Nephron progenitor cell (in vitro differentiated cells): ENCODE measurements around the gene PIPOX.

Experiments
- DNase-seq: peaks from one replicate; pipeline ENCODE4 v3.0.0; 2021
- H3K27ac Mint-ChIP-seq: 2 replicates; pipeline ENCODE4 v1.8.0; 2021; ENCODE audit warnings: mild to moderate bottlenecking, moderate library complexity, mixed read lengths
- H3K27me3 Mint-ChIP-seq: 2 replicates; pipeline ENCODE4 v1.8.0; 2021; ENCODE audit warnings: mild to moderate bottlenecking, low read depth, mixed read lengths; ENCODE audit not compliant: poor library complexity
- H3K36me3 Mint-ChIP-seq: 2 replicates; pipeline ENCODE4 v1.8.0; 2021; ENCODE audit warnings: low read depth, mixed read lengths
- H3K4me1 Mint-ChIP-seq: 2 replicates; pipeline ENCODE4 v1.8.0; 2021; ENCODE audit warnings: mixed read lengths
- H3K4me3 Mint-ChIP-seq: 2 replicates; pipeline ENCODE4 v1.8.0; 2021; ENCODE audit warnings: mild to moderate bottlenecking, moderate library complexity, mixed read lengths
- H3K9me3 Mint-ChIP-seq: 2 replicates; pipeline ENCODE4 v1.8.0; 2021; ENCODE audit warnings: mild to moderate bottlenecking, moderate library complexity, mixed read lengths
- TF ChIP-seq, protein P1 (sequence below): fragments of 200-600 bp; sonication (generic); IDR thresholded peaks from 2 replicates; pipeline ENCODE4 v1.5.0; 2021; ENCODE audit warnings: antibody characterized with exemption

PIPOX gene, protein sequence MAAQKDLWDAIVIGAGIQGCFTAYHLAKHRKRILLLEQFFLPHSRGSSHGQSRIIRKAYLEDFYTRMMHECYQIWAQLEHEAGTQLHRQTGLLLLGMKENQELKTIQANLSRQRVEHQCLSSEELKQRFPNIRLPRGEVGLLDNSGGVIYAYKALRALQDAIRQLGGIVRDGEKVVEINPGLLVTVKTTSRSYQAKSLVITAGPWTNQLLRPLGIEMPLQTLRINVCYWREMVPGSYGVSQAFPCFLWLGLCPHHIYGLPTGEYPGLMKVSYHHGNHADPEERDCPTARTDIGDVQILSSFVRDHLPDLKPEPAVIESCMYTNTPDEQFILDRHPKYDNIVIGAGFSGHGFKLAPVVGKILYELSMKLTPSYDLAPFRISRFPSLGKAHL

DNA sequence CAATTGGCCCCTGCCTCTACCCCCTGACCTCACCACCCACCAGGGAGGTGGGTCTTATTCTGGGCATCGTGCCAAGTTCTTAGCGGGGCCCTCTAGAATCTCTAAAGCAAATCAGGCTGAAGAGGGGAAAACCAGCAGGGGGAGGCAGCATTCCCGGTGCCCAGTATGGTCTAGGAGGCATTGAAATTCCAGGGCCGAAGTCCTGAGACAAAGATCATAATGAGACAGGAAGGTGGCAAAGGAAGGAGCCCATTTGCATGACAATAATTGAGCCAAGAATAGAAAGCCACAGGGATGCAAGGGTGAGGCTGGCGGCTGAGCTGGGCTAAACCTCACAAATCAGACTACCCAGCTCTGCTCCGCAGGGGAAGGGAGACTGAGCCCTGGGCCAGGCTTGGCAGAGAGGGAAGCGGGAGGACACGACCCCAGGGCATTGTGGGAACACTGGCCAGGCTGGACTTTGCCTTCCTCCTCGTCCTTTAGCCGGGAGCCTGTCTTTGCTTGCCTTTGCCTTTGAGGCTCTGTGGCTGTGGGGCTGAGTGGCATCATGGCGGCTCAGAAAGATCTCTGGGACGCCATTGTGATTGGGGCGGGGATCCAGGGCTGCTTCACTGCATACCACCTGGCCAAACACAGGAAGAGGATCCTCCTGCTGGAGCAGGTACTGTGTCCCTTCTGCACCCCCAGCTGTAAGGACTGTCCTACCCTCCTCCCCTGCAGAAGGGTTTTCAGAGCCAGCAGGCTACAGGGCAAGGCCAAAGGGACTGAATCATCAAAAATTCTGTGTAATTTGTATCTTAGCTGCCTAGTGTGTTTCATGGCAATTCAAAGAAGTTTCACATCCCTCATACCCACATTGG lies at the start of gene PIPOX:
PIPOX (plus strand) TSS at position 463 of the 860 bp plus-strand sequence; CDS start at position 548, 85 bp downstream.
- Mint-ChIP-seq H3K9me3 (no peaks in the 10 kb centered on the region), H3K27ac (peak within 1 kb of the TSS; percentile 44)

DNA sequence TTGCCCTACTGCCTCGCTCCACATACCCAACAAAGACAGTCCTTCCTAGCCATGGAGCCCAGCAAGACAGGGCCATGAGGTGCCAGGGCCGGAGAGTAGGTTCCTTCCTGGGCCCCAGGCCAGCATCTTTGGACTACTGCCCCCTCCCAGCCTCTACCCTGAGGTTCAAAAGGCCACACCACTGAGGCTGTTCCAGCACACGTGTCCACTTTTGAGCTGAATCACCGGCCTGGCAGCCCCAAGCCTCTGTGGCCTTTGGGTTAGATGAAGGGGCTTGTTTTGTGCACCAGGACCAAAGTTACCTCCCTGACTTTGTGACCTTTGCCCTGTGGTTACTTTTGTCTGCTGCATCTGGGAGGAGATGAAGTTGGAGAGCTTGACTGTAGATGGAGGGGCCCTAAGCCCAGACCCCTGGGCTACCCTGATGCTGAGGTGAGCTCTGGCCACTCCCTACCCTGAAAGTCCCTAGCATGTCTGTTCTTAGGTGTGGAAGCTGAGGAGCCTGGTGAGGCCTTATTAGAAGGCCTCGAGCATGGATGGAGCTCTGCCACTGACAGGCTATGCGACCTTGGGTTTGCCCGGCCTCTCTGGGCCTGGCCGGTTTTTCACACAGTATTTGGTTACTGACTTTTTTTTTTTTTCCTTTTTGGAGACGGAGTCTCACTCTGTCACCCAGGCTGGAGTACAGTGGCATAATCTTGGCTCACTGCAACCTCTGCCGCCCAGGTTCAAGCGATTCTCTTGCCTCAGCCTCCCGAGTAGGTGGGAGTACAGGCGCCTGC lies 49.1 kb upstream of the PIPOX start:
- H3K27ac Mint-ChIP-seq, result no peak overlapping the region
- no peaks in the 10 kb centered on the region for H3K9me3 Mint-ChIP-seq

More for the DNA sequence above, at the start of gene PIPOX:
- TF ChIP-seq, protein P1, sequence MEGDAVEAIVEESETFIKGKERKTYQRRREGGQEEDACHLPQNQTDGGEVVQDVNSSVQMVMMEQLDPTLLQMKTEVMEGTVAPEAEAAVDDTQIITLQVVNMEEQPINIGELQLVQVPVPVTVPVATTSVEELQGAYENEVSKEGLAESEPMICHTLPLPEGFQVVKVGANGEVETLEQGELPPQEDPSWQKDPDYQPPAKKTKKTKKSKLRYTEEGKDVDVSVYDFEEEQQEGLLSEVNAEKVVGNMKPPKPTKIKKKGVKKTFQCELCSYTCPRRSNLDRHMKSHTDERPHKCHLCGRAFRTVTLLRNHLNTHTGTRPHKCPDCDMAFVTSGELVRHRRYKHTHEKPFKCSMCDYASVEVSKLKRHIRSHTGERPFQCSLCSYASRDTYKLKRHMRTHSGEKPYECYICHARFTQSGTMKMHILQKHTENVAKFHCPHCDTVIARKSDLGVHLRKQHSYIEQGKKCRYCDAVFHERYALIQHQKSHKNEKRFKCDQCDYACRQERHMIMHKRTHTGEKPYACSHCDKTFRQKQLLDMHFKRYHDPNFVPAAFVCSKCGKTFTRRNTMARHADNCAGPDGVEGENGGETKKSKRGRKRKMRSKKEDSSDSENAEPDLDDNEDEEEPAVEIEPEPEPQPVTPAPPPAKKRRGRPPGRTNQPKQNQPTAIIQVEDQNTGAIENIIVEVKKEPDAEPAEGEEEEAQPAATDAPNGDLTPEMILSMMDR, result no peak
- Mint-ChIP-seq H3K4me3 (no peak within 1 kb of the TSS), H3K36me3 (no peaks in the 10 kb centered on the region), H3K4me1 (peaks cover 29% of the 10 kb centered on the region), H3K27me3 (peaks cover 24% of the 10 kb centered on the region)
- DNase-seq, result no peak

DNA sequence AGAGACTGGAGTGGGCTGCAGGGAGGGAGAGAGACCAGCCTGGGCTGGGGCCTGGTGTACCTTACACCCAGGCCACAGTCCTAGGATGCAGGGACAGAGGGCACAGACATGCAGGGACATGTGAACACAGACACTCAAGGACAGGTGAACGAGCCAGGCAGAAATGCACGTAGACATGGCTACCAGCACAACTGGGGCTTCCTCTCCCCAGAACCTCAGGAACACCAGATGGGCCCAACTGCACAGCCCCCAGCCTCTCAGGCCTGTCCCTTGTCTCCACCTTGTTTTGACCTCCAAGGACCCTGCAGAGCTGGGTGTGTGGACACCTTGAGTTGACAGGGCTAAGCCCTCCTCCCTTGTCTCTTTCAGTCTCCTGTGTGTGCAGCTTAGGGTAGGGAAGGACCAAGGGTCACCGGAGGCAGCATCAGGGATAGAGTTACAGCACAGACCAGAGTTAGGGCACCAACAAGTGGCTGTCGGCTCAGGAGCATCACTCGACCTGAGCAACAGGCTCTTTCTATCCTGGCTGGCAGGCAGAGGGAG lies 46.3 kb upstream of the PIPOX start:
- TF ChIP-seq, protein P1, result no peak
- Mint-ChIP-seq H3K9me3 (no peaks in the 10 kb centered on the region), H3K4me3 (no peak overlapping the region), H3K27ac (no peak overlapping the region), H3K27me3 (peaks cover 49% of the 10 kb centered on the region), H3K4me1 (peaks cover 15% of the 10 kb centered on the region), H3K36me3 (no peaks in the 10 kb centered on the region)
- DNase-seq, result peak; percentile 30

More for the DNA sequence above, 49.1 kb upstream of the PIPOX start:
- no peaks in the 10 kb centered on the region for H3K36me3 Mint-ChIP-seq
- DNase-seq, result no peak
- TF ChIP-seq, protein P1, result no peak
- no peak overlapping the region for H3K4me3 Mint-ChIP-seq
- H3K4me1 Mint-ChIP-seq, result peaks cover 15% of the 10 kb centered on the region
- peaks cover 38% of the 10 kb centered on the region for H3K27me3 Mint-ChIP-seq

DNA sequence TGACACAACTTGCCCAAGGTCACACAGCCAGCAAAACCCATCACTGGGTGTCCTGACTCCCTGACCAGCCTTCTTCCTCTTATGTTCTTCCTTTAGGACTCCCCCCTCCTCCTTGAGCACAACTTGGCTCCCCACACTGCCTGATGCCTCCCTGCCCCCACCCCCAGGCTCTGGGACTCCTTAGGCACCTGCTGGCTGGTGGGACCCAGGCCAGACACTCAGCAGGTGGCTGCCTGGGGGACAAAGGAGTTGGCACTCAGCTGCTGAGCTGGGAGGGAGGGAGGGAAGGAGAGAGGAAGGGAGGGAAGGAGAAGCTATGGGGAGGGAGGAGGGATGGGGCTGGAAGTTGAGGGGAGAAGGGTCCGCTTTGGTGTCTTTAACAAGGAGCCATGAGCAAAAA lies 45.1 kb upstream of the PIPOX start:
- Mint-ChIP-seq H3K27me3 (peaks cover 56% of the 10 kb centered on the region), H3K9me3 (no peaks in the 10 kb centered on the region), H3K4me1 (peaks cover 15% of the 10 kb centered on the region), H3K27ac (no peak overlapping the region), H3K4me3 (no peak overlapping the region), H3K36me3 (no peaks in the 10 kb centered on the region)
- no peak for DNase-seq
- TF ChIP-seq, protein P1, result no peak

DNA sequence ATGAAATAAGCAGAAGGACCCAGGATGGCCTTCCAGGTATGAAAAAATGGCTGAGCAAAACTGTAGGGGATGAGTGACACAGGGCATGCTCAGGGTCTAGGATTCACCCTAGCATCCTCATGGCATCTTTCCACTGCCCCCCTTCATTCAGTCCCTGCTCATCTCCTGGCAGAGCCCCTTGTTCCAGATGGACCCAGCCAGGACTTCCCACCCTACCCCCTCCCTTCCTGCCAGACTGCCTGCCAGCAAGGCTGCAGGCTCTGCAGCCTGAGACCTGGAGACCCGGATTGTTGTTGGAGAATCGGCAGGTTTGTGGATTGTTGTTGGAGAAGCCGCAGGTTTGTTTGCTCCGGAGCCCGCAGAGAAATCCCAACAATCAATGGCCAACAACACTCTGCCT lies 43.7 kb upstream of the PIPOX start:
- Mint-ChIP-seq H3K27ac (no peak overlapping the region), H3K36me3 (no peaks in the 10 kb centered on the region), H3K4me1 (peaks cover 15% of the 10 kb centered on the region), H3K4me3 (no peak overlapping the region), H3K27me3 (peaks cover 64% of the 10 kb centered on the region), H3K9me3 (no peaks in the 10 kb centered on the region)
- no peak for DNase-seq
- TF ChIP-seq, protein P1, result no peak
